ENCODE measurements around the gene AOPEP.

AOPEP gene

DNA sequence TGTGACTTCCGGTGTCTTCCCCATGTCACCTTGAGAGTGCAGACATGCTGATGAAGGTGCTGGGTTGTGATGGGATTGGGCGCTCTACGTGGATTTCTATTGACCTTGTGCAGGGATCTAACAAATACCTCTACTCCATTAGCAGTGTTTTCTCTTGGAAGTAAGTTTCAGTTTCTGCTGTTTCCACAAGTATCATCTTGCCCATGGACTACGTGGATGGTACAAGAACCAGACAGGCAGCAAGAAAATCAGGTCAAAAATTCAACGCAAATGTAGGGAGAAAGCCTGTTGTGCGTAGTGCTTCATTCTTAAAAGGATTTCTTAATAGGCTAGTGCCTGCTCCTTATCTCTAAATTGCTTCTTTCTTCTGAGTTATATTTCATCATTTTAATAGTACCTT lies 60.8 kb downstream of the AOPEP start:
- TF ChIP-seq, protein P1, sequence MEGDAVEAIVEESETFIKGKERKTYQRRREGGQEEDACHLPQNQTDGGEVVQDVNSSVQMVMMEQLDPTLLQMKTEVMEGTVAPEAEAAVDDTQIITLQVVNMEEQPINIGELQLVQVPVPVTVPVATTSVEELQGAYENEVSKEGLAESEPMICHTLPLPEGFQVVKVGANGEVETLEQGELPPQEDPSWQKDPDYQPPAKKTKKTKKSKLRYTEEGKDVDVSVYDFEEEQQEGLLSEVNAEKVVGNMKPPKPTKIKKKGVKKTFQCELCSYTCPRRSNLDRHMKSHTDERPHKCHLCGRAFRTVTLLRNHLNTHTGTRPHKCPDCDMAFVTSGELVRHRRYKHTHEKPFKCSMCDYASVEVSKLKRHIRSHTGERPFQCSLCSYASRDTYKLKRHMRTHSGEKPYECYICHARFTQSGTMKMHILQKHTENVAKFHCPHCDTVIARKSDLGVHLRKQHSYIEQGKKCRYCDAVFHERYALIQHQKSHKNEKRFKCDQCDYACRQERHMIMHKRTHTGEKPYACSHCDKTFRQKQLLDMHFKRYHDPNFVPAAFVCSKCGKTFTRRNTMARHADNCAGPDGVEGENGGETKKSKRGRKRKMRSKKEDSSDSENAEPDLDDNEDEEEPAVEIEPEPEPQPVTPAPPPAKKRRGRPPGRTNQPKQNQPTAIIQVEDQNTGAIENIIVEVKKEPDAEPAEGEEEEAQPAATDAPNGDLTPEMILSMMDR (IDR thresholded peaks at IDR 0.05; ENCODE audit: low read depth, low read length) = no peak
- H3K4me3 ChIP-seq (ENCODE audit: low read depth, low read length) = no peak overlapping the region

DNA sequence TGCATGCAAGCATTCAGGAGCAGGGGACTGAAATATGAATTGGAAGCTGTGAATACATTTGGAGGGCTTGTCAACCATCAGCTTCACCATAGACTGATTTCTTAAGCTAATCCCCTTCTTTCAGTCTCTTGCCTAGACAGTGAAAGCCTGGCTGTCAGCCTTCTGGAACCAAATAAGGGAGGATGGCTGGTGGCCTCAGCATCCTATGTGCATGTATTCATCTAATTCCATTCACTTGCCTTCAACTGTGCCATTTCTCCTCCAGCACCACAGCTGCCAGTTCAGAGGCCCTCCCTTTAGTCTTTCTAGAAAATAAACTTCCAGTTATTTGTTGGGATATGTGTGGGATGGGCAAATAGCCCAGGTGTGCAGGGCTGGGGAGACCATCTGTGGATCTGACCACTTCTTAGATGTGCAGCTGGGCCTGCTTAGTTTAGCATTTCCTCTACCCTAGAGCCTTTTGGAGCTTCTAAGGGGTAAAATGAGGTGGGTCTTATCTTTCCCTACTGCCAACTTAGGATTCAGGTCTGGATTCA lies 62.1 kb downstream of the AOPEP start:
- no peak overlapping the region for H3K4me3 ChIP-seq (ENCODE audit: low read depth, low read length)
- TF ChIP-seq, protein P1 (IDR thresholded peaks at IDR 0.05; ENCODE audit: low read depth, low read length) = no peak

DNA sequence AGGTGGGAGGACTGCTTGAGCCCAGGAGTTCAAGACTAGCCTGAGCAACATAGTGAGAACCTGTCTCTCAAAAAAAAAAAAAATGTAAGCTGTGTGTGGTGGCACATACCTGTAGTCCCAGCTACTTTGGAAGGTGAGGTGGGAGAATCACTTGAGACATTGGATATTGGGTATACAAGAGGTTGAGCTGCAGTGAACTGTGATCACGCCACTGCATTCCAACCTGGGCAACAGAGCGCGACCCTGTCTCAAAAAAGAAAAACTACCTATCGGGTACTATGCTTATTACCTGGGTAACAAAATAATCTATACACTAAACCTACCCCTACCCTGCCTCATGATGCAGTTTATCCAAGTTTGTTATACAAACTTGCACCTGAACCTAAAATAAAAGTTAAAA lies 64.9 kb downstream of the AOPEP start:
- TF ChIP-seq, protein P1 (IDR thresholded peaks at IDR 0.05; ENCODE audit: low read depth, low read length) = no peak
- H3K4me3 ChIP-seq (ENCODE audit: low read depth, low read length) = no peak overlapping the region

DNA sequence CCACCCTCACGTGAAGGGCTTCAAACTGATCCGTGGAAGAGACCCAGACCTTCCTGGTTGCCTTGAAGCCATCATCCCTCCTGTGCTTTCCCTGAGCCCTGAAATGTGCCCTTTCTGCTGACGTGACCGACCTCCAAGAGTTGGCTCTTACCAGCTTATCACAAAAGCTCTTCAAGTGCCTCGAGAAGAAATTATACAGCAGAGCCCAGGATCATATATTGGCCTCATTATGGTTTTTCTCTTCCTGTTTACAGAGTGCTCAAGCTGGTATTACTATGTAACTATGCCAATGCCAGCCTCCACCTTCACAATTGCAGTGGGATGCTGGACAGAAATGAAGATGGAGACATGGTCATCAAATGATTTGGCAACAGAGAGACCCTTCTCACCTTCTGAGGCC lies 66.0 kb downstream of the AOPEP start:
- TF ChIP-seq, protein P1 (IDR thresholded peaks at IDR 0.05; ENCODE audit: low read depth, low read length) = no peak
- H3K4me3 ChIP-seq (ENCODE audit: low read depth, low read length) = no peak overlapping the region

DNA sequence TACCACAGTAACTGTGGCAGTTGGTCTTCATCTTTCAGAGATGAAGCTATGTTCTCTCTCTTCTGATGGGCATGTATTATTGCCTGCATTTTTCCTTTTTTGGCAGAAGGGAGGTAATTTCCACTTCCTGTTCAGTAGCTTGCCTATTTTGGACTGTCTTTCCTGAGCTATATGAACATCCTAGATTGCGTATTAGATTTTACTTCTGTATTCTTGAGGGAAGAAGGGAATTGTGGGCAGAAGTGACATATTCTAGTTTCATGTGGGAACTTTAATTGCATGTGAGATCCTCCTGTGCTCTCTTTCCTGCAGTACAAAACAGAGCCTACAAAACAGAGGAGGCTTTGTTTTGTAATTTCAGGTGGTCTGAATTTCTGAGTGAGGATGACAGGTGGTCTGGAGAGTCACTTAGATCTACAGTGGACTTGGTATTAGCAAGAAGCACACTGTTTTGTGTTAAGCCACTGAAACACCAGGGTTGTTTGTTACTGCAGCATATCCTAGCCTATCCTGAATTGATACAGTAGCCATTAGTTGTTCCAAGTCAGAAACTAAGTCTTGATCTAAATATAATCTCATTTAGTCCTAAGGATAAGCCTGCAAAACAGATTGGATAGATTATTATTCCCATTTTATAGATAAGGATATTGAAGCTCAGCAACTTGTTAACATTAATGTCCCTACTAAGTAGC lies 68.1 kb downstream of the AOPEP start:
- TF ChIP-seq, protein P1 (IDR thresholded peaks at IDR 0.05; ENCODE audit: low read depth, low read length) = no peak
- H3K4me3 ChIP-seq (ENCODE audit: low read depth, low read length) = no peak overlapping the region

DNA sequence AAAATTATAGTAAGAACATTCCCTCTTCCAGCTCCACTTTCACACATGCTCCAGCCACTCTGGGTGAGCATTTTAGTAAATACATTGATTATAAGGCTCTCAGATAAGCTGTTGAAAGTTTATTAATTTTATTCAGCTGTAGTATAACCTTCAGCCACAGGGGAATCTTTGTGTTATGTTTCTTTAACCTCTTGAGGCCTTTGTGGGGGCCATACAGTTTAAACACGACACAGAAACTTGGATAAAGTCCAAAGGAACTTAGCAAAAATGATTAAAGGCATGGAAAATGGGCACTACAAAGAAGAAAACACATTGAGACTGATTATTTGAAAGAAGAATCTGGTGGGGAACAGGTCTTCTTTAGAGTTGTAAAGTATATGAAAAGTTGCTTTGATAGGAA lies 70.2 kb downstream of the AOPEP start:
- H3K4me3 ChIP-seq (ENCODE audit: low read depth, low read length) = no peak overlapping the region
- TF ChIP-seq, protein P1 (IDR thresholded peaks at IDR 0.05; ENCODE audit: low read depth, low read length) = no peak

DNA sequence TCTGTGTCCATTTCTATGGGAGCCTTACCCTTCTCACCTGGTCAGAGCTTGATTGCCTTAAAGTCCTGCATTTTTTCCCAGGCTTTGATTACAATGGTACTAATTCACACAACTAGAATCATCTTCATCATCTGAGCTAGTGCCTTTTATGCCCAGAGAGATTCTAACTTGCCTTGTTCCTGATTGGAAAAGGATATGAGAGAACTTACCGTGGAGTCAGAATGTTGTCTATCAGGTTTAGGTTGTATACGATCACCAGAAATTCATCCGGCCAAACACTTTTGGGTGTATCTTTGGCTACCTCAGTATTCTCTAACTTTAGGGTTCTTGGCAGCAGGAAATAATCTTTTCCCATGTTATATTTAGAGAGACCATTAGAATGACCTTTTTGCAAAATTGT lies 71.7 kb downstream of the AOPEP start:
- no peak overlapping the region for H3K4me3 ChIP-seq (ENCODE audit: low read depth, low read length)
- TF ChIP-seq, protein P1 (IDR thresholded peaks at IDR 0.05; ENCODE audit: low read depth, low read length) = no peak

Data from WI38 (cell line).